NCI-H146 (cell line): Measurements from ENCODE around the gene KCNQ4.

Source experiments
- DNase-seq: peaks from one replicate; lab custom pipeline; 2025; lab: John Stamatoyannopoulos, UW

Gene KCNQ4

GRCh38 chr1:40795811-40796586 is 12.4 kb downstream of the KCNQ4 start:
- no peak for DNase-seq

GRCh38 chr1:40796939-40797667 is 13.5 kb downstream of the KCNQ4 start:
- DNase-seq: no peak

GRCh38 chr1:40797668-40798010 is 14.1 kb downstream of the KCNQ4 start:
- no peak for DNase-seq

GRCh38 chr1:40798366-40799281 is 15.0 kb downstream of the KCNQ4 start:
- DNase-seq: no peak

GRCh38 chr1:40799351-40799867 is 15.8 kb downstream of the KCNQ4 start:
- no peak for DNase-seq

GRCh38 chr1:40801742-40802077 is 18.1 kb downstream of the KCNQ4 start:
- no peak for DNase-seq

- DNase-seq: peak; percentile 79
These were observed 18.6 kb downstream of the KCNQ4 start for GRCh38 chr1:40802078-40802741.

GRCh38 chr1:40802742-40803113 is 19.1 kb downstream of the KCNQ4 start:
- DNase-seq: no peak

- DNase-seq: no peak
These were observed 19.9 kb downstream of the KCNQ4 start for GRCh38 chr1:40803447-40803846.

GRCh38 chr1:40803902-40804301 is 20.3 kb downstream of the KCNQ4 start:
- no peak for DNase-seq

- DNase-seq: no peak
These were observed 22.7 kb downstream of the KCNQ4 start for GRCh38 chr1:40806240-40806639.

GRCh38 chr1:40806731-40807695 is 23.4 kb downstream of the KCNQ4 start:
- DNase-seq: no peak

- DNase-seq: no peak
These were observed 24.4 kb downstream of the KCNQ4 start for GRCh38 chr1:40808002-40808401.

- DNase-seq: no peak
These were observed 24.9 kb downstream of the KCNQ4 start for GRCh38 chr1:40808444-40808843.

GRCh38 chr1:40808909-40809308 is 25.3 kb downstream of the KCNQ4 start:
- DNase-seq: no peak

GRCh38 chr1:40810927-40811326 is 27.3 kb downstream of the KCNQ4 start:
- DNase-seq: no peak

GRCh38 chr1:40815420-40815819 is 31.8 kb downstream of the KCNQ4 start:
- no peak for DNase-seq

- no peak for DNase-seq
These were observed 34.2 kb downstream of the KCNQ4 start for GRCh38 chr1:40817791-40818263.

- peak; percentile 74 for DNase-seq
These were observed 34.8 kb downstream of the KCNQ4 start for GRCh38 chr1:40818264-40818961.

- DNase-seq: no peak
These were observed 35.5 kb downstream of the KCNQ4 start for GRCh38 chr1:40819101-40819500.
